HepG2 (cell line): ENCODE results near the gene ZNF213. TPM values are rescaled to one million over a fixed set of nuclear protein-coding genes. Genes with fewer than 3 reads are reported as not detected.

Source experiments
- ARID3A ChIP-seq: IDR thresholded peaks from 2 replicates; pipeline ENCODE4 v1.6.1; 2012; ENCODE audit warnings: low read depth, low read length, improper control_type of control experiment
- BHLHE40 ChIP-seq: IDR thresholded peaks from 2 replicates; pipeline ENCODE4 v1.6.1; 2011; ENCODE audit warnings: low read length, improper control_type of control experiment
- BRCA1 ChIP-seq: sonication (generic); formaldehyde crosslinking; IDR thresholded peaks from 2 replicates; pipeline ENCODE4 v1.4.0; 2020; ENCODE audit warnings: missing genetic modification reagents
- CCAR2 ChIP-seq: fragments of 200-400 bp; formaldehyde crosslinking; optimal IDR thresholded peaks from 2 replicates; pipeline ENCODE3; 2018; ENCODE audit warnings: low read depth, mild to moderate bottlenecking, low read length, moderate library complexity
- EED ChIP-seq: sonication (generic); formaldehyde crosslinking; IDR thresholded peaks from 2 replicates; pipeline ENCODE4 v1.5.0; 2020; ENCODE audit warnings: mild to moderate bottlenecking, missing genetic modification reagents
- ISX ChIP-seq: sonication (generic); formaldehyde crosslinking; conservative IDR thresholded peaks from 2 replicates; pipeline ENCODE4 v1.5.0; 2020; ENCODE audit warnings: missing genetic modification reagents
- KMT2A ChIP-seq: sonication (generic); formaldehyde crosslinking; IDR thresholded peaks from 2 replicates; pipeline ENCODE4 v1.4.0; 2020; ENCODE audit warnings: missing genetic modification reagents
- MTF1 ChIP-seq: sonication (generic); formaldehyde crosslinking; IDR thresholded peaks from 2 replicates; pipeline ENCODE4 v1.5.0; 2020; ENCODE audit warnings: missing genetic modification reagents
- MYNN ChIP-seq: sonication (generic); formaldehyde crosslinking; IDR thresholded peaks from 2 replicates; pipeline ENCODE4 v1.4.0; 2020; ENCODE audit warnings: mild to moderate bottlenecking, low read depth, missing genetic modification reagents
- SAP130 ChIP-seq: IDR thresholded peaks from 2 replicates; pipeline ENCODE4 v1.6.1; 2016; ENCODE audit warnings: low read depth
- SIN3B ChIP-seq: fragments of 150-350 bp; IDR thresholded peaks from 2 replicates; pipeline ENCODE4 v1.6.1; 2014; ENCODE audit warnings: low read length
- SIX4 ChIP-seq: sonication (generic); formaldehyde crosslinking; IDR thresholded peaks from 2 replicates; pipeline ENCODE4 v1.4.0; 2020; ENCODE audit warnings: missing genetic modification reagents
- SNAI1 ChIP-seq: sonication (generic); formaldehyde crosslinking; IDR thresholded peaks from 2 replicates; pipeline ENCODE4 v1.5.0; 2020; ENCODE audit warnings: mild to moderate bottlenecking, missing genetic modification reagents, borderline replicate concordance
- YY1 ChIP-seq: IDR thresholded peaks from 2 replicates; pipeline ENCODE4 v1.6.1; 2011; ENCODE audit warnings: low read length, low read depth, moderate library complexity, mild to moderate bottlenecking; ENCODE audit not compliant: insufficient read depth, insufficient replicate concordance
- ZBTB44 ChIP-seq: sonication (generic); formaldehyde crosslinking; IDR thresholded peaks from 2 replicates; pipeline ENCODE4 v1.4.0; 2020; ENCODE audit warnings: missing genetic modification reagents
- ZFP91 ChIP-seq: sonication (generic); formaldehyde crosslinking; IDR thresholded peaks from 2 replicates; pipeline ENCODE4 v1.9.0; 2022; ENCODE audit warnings: missing genetic modification reagents, mild to moderate bottlenecking, borderline replicate concordance
- ZNF101 ChIP-seq: sonication (generic); formaldehyde crosslinking; IDR thresholded peaks from 2 replicates; pipeline ENCODE4 v1.4.0; 2020; ENCODE audit warnings: mild to moderate bottlenecking, low read depth, missing genetic modification reagents, borderline replicate concordance
- ZNF20 ChIP-seq: sonication (generic); formaldehyde crosslinking; IDR thresholded peaks from 2 replicates; pipeline ENCODE4 v1.4.0; 2020; ENCODE audit warnings: mild to moderate bottlenecking, moderate library complexity, missing genetic modification reagents
- ZNF660 ChIP-seq: sonication (generic); formaldehyde crosslinking; IDR thresholded peaks from 2 replicates; pipeline ENCODE4 v1.5.1; 2020; ENCODE audit warnings: mild to moderate bottlenecking, low read depth, missing genetic modification reagents, borderline replicate concordance
- ZNF776 ChIP-seq: sonication (generic); formaldehyde crosslinking; IDR thresholded peaks from 2 replicates; pipeline ENCODE4 v1.4.0; 2020; ENCODE audit warnings: mild to moderate bottlenecking, missing genetic modification reagents
- ZNF841 ChIP-seq: sonication (generic); formaldehyde crosslinking; IDR thresholded peaks from 2 replicates; pipeline ENCODE4 v1.8.1; 2023; ENCODE audit warnings: missing genetic modification reagents, borderline replicate concordance
- polyA plus RNA-seq, 8 experiments: library from polyadenylated mRNA; depleted of rRNA in 3 of 8; stranded (reverse) in 7 of 8; unstranded in 1 of 8; fragments of >200 nt; fragmentation: Illumina TruSeq in 4 of 8; extraction: Trizol in 4 of 8; gene quantifications; 2 replicates each; pipeline versions ENCODE4 v1.2.1 to v1.2.3, GENCODE V29; 2011 to 2016; ENCODE audit warnings: low read depth in 4 of 8, missing spikeins in 1 of 8, mixed read lengths in 1 of 8; ENCODE audit not compliant: insufficient read depth in 1 of 8
- total RNA-seq, 5 experiments: library from RNA; depleted of rRNA; stranded (reverse); fragments of >200 nt; fragmentation: Illumina TruSeq; extraction: Trizol; gene quantifications; 2 replicates each; pipeline ENCODE4 v1.2.3, GENCODE V29; 2016; ENCODE audit warnings: low read depth in 1 of 5
- TF ChIP-seq, protein P1 (sequence below): sonication (generic); formaldehyde crosslinking; IDR thresholded peaks from 2 replicates; pipeline ENCODE4 v1.4.0; 2020; ENCODE audit warnings: missing genetic modification reagents

ZNF213 gene
- total and polyA plus RNA-seq, 2 of the 13 experiments (the other 11 are each of a cell fraction or from before 2014, with no cell fraction given): 0.59 to 0.97 TPM

GRCh38 chr16:3129137-3130131 lies 5.4 kb upstream of the ZNF213 start (continued):
- TF ChIP-seq SIX4: no peak
- TF ChIP-seq ZBTB44 (CRISPR knock-in tag): no peak
- TF ChIP-seq ISX (CRISPR knock-in tag): no peak
- no peak for TF ChIP-seq SNAI1 (CRISPR knock-in tag)
- TF ChIP-seq MTF1 (CRISPR knock-in tag): no peak
- peak; percentile 56 for TF ChIP-seq YY1
- TF ChIP-seq MYNN (CRISPR knock-in tag): no peak
- TF ChIP-seq ZFP91 (CRISPR knock-in tag): peak; percentile 68
- TF ChIP-seq ZNF101 (CRISPR knock-in tag): no peak
- no peak for TF ChIP-seq ZNF20 (CRISPR knock-in tag)
- no peak for TF ChIP-seq ZNF660
- TF ChIP-seq KMT2A (CRISPR knock-in tag): 0 out of 2 replicates have a peak, but pooled peaks have one; percentile 33
- TF ChIP-seq ARID3A: no peak
- no peak for TF ChIP-seq ZNF776
- 0 out of 2 replicates have a peak, but pooled peaks have one; percentile 22 for TF ChIP-seq SIN3B
- peak; percentile 40; the same call in 1 of the 2 replicates for TF ChIP-seq SAP130
- TF ChIP-seq CCAR2: no peak
- no peak for TF ChIP-seq ZNF841
- no peak for TF ChIP-seq EED
- TF ChIP-seq BHLHE40: no peak
- TF ChIP-seq, protein P1, sequence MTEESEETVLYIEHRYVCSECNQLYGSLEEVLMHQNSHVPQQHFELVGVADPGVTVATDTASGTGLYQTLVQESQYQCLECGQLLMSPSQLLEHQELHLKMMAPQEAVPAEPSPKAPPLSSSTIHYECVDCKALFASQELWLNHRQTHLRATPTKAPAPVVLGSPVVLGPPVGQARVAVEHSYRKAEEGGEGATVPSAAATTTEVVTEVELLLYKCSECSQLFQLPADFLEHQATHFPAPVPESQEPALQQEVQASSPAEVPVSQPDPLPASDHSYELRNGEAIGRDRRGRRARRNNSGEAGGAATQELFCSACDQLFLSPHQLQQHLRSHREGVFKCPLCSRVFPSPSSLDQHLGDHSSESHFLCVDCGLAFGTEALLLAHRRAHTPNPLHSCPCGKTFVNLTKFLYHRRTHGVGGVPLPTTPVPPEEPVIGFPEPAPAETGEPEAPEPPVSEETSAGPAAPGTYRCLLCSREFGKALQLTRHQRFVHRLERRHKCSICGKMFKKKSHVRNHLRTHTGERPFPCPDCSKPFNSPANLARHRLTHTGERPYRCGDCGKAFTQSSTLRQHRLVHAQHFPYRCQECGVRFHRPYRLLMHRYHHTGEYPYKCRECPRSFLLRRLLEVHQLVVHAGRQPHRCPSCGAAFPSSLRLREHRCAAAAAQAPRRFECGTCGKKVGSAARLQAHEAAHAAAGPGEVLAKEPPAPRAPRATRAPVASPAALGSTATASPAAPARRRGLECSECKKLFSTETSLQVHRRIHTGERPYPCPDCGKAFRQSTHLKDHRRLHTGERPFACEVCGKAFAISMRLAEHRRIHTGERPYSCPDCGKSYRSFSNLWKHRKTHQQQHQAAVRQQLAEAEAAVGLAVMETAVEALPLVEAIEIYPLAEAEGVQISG (CRISPR knock-in tag): peak; percentile 98
- no peak for TF ChIP-seq BRCA1 (CRISPR knock-in tag)
